ENCODE measurements around the gene IQCF2.

DNA sequence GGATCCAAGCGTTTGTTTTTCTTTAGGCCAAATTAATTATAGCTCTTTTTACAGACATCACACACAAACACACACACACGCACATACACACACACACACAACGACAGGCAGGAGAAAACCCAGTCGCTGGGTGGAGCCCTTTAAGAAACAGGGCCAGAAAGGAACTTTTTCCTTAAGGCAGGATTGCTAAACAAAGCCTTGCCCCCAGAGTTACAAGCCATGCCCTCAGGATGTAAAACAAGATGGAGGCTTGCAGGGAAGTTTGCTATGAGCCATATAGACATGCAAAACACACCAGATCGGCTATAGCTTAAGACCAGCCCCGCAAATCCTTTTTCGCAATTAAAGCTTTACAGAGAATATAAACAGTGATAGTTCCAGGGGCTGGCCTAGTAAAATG, 16.3 kb upstream of the IQCF2 start:
- no peak for TF ChIP-seq SUZ12 (IDR thresholded peaks at IDR 0.05)
- no peak for TF ChIP-seq FOXM1 (IDR thresholded peaks at IDR 0.05; ENCODE audit: borderline replicate concordance)
- no peak for TF ChIP-seq CTBP1 (IDR thresholded peaks at IDR 0.05; ENCODE audit: borderline replicate concordance)
- TF ChIP-seq ARNT (IDR thresholded peaks at IDR 0.05), result no peak
- no peak for TF ChIP-seq SP1 (IDR thresholded peaks at IDR 0.05)
- TF ChIP-seq, protein P1, sequence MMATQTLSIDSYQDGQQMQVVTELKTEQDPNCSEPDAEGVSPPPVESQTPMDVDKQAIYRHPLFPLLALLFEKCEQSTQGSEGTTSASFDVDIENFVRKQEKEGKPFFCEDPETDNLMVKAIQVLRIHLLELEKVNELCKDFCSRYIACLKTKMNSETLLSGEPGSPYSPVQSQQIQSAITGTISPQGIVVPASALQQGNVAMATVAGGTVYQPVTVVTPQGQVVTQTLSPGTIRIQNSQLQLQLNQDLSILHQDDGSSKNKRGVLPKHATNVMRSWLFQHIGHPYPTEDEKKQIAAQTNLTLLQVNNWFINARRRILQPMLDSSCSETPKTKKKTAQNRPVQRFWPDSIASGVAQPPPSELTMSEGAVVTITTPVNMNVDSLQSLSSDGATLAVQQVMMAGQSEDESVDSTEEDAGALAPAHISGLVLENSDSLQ (IDR thresholded peaks at IDR 0.05), result no peak
- no peak for TF ChIP-seq FOXK2 (IDR thresholded peaks at IDR 0.05)
- no peak for TF ChIP-seq BHLHE40 (IDR thresholded peaks at IDR 0.05; ENCODE audit: borderline replicate concordance)
- no peak for TF ChIP-seq NFRKB (IDR thresholded peaks at IDR 0.05)
- no peak for TF ChIP-seq FOXA1 (IDR thresholded peaks at IDR 0.05)
- TF ChIP-seq ZNF384 (IDR thresholded peaks at IDR 0.05), result no peak
- TF ChIP-seq TARDBP (IDR thresholded peaks at IDR 0.05), result no peak
- TF ChIP-seq ELF4 (IDR thresholded peaks at IDR 0.05), result no peak
- no peak for TF ChIP-seq L3MBTL2 (conservative IDR thresholded peaks at IDR 0.05)

All from HEK293T (cell line).